Fibroblast of lung (primary cell): ENCODE data around the gene MAN2B2.

Experiments used
- EZH2 ChIP-seq: IDR thresholded peaks from 2 replicates; pipeline ENCODE4 v1.5.1; 2012; ENCODE audit warnings: low read length, control low read depth, mild to moderate bottlenecking; ENCODE audit errors: missing control alignments
- TF ChIP-seq, protein P1 (sequence below), 2 donors: IDR thresholded peaks in 1 of 2; conservative IDR thresholded peaks in 1 of 2; 1 replicate in 1 of 2; 2 replicates in 1 of 2; pipeline ENCODE4 v1.5.1; 2011 to 2012; ENCODE audit warnings: low read length in 2 of 2, control low read depth in 1 of 2, inconsistent platforms in 1 of 2, low read depth in 1 of 2, mild to moderate bottlenecking in 1 of 2

DNA sequence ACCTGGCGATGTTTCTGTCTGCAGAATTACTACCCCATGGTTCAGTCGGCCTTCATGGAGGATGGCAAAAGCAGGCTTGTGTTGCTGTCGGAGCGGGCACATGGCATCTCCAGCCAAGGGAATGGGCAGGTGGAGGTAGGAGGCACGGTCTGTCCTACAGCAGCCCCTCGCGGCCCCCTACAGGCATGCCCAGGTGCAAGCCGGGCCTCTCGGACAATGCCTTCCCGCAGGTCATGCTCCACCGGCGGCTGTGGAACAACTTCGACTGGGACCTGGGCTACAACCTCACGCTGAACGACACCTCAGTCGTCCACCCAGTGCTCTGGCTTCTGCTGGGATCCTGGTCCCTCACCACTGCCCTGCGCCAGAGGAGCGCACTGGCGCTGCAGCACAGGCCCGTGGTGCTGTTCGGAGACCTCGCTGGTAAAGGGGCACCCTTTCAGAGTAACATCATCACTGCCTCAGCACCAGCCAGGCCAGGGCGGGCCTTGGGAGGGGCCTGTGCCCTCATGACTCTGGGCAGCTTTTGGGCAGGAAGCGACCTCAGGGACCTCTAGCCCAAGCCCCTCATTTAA, 36.0 kb downstream of the MAN2B2 start:
- TF ChIP-seq, protein P1, sequence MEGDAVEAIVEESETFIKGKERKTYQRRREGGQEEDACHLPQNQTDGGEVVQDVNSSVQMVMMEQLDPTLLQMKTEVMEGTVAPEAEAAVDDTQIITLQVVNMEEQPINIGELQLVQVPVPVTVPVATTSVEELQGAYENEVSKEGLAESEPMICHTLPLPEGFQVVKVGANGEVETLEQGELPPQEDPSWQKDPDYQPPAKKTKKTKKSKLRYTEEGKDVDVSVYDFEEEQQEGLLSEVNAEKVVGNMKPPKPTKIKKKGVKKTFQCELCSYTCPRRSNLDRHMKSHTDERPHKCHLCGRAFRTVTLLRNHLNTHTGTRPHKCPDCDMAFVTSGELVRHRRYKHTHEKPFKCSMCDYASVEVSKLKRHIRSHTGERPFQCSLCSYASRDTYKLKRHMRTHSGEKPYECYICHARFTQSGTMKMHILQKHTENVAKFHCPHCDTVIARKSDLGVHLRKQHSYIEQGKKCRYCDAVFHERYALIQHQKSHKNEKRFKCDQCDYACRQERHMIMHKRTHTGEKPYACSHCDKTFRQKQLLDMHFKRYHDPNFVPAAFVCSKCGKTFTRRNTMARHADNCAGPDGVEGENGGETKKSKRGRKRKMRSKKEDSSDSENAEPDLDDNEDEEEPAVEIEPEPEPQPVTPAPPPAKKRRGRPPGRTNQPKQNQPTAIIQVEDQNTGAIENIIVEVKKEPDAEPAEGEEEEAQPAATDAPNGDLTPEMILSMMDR (conservative IDR thresholded peaks at IDR 0.05 in 1 of 2, IDR thresholded peaks at IDR 0.05 in 1 of 2; ENCODE audit: low read depth in 1 of 2, low read length in 2 of 2): no peak
- TF ChIP-seq EZH2: no peak
